WTC11 (cell line): ENCODE measurements around the gene SHROOM3. TPM values are rescaled to one million over a fixed set of nuclear protein-coding genes. Genes with fewer than 3 reads are reported as not detected.

Source experiments
- ATAC-seq: fragments of 200-7000 bp; cut with Tn5 transposase; 2 replicates; pipeline ENCODE4 v1.10.0; 2021; ENCODE audit warnings: mild to moderate bottlenecking, moderate library complexity
- CTCF ChIA-PET: fragments of 300-600 bp; sonication (Branson Sonifier 250); formaldehyde crosslinking; loops from one replicate; lab custom pipeline; 2021; ENCODE audit warnings: antibody characterized with exemption; lab: Charles Lee
- POLR2A ChIA-PET: fragments of 350-600 bp; sonication (Branson Sonifier 250); formaldehyde crosslinking; loops from one replicate; lab custom pipeline; 2021; ENCODE audit warnings: antibody characterized with exemption; lab: Charles Lee
- DNase-seq: peaks from one replicate; pipeline ENCODE4 v3.0.0; 2021; ENCODE audit warnings: low spot score
- H3K27ac Mint-ChIP-seq: 2 replicates; pipeline ENCODE4 v1.8.0; 2021; ENCODE audit warnings: mixed read lengths
- H3K27me3 Mint-ChIP-seq: 2 replicates; pipeline ENCODE4 v1.8.0; 2021; ENCODE audit warnings: low read depth, mild to moderate bottlenecking, moderate library complexity, mixed read lengths
- H3K36me3 Mint-ChIP-seq: 2 replicates; pipeline ENCODE4 v1.8.0; 2021; ENCODE audit warnings: mixed read lengths
- H3K4me1 Mint-ChIP-seq: 2 replicates; pipeline ENCODE4 v1.8.0; 2022; ENCODE audit warnings: mixed read lengths
- H3K4me3 Mint-ChIP-seq: 2 replicates; pipeline ENCODE4 v1.8.0; 2021; ENCODE audit warnings: mild to moderate bottlenecking, moderate library complexity, mixed read lengths
- H3K9me3 Mint-ChIP-seq: 2 replicates; pipeline ENCODE4 v1.8.0; 2021; ENCODE audit warnings: mixed read lengths
- CTCF ChIP-seq: fragments of 200-600 bp; IDR thresholded peaks from 2 replicates; pipeline ENCODE4 v1.8.0; 2022; ENCODE audit warnings: antibody characterized with exemption
- EMX1 ChIP-seq: fragments of 250-450 bp; sonication (Bioruptor Pico); IDR thresholded peaks from 2 replicates; pipeline ENCODE4 v1.8.0; 2021; ENCODE audit warnings: mild to moderate bottlenecking
- ERG ChIP-seq: fragments of 250-450 bp; sonication (Bioruptor Pico); IDR thresholded peaks from 2 replicates; pipeline ENCODE4 v1.8.0; 2021; ENCODE audit warnings: mild to moderate bottlenecking
- ESRRA ChIP-seq: sonication (generic); formaldehyde crosslinking; IDR thresholded peaks from 2 replicates; pipeline ENCODE4 v1.8.1; 2022; ENCODE audit warnings: mild to moderate bottlenecking, missing genetic modification reagents, borderline replicate concordance
- FOXJ3 ChIP-seq: sonication (generic); formaldehyde crosslinking; IDR thresholded peaks from 2 replicates; pipeline ENCODE4 v1.9.0; 2021; ENCODE audit warnings: missing genetic modification reagents, mild to moderate bottlenecking, borderline replicate concordance
- GRHL2 ChIP-seq: fragments of 250-450 bp; sonication (Bioruptor Pico); IDR thresholded peaks from 2 replicates; pipeline ENCODE4 v1.8.0; 2022; ENCODE audit warnings: mild to moderate bottlenecking, moderate library complexity; ENCODE audit not compliant: insufficient replicate concordance, severe bottlenecking
- GTF2I ChIP-seq: fragments of 250-450 bp; sonication (Bioruptor Pico); conservative IDR thresholded peaks from 2 replicates; pipeline ENCODE4 v1.4.0; 2021; ENCODE audit warnings: mild to moderate bottlenecking
- IRF1 ChIP-seq: sonication (generic); formaldehyde crosslinking; IDR thresholded peaks from 2 replicates; pipeline ENCODE4 v1.8.0; 2023; ENCODE audit warnings: missing genetic modification reagents
- JAZF1 ChIP-seq: fragments of 250-450 bp; sonication (Bioruptor Pico); IDR thresholded peaks from 2 replicates; pipeline ENCODE4 v1.9.0; 2021; ENCODE audit warnings: moderate library complexity, mild to moderate bottlenecking, inconsistent platforms
- KAT7 ChIP-seq: sonication (generic); formaldehyde crosslinking; IDR thresholded peaks from 2 replicates; pipeline ENCODE4 v1.8.1; 2023; ENCODE audit warnings: missing genetic modification reagents, mild to moderate bottlenecking, borderline replicate concordance
- NFYB ChIP-seq: sonication (generic); formaldehyde crosslinking; conservative IDR thresholded peaks from 2 replicates; pipeline ENCODE4 v1.8.0; 2022; ENCODE audit warnings: low read depth, missing genetic modification reagents
- NR2C2 ChIP-seq: sonication (generic); formaldehyde crosslinking; IDR thresholded peaks from 2 replicates; pipeline ENCODE4 v1.8.0; 2022; ENCODE audit warnings: mild to moderate bottlenecking, missing genetic modification reagents
- TP53 ChIP-seq: sonication (generic); formaldehyde crosslinking; IDR thresholded peaks from 2 replicates; pipeline ENCODE4 v1.8.1; 2023; ENCODE audit warnings: mild to moderate bottlenecking, missing genetic modification reagents
- ZNF138 ChIP-seq: sonication (generic); formaldehyde crosslinking; conservative IDR thresholded peaks from 2 replicates; pipeline ENCODE4 v1.8.1; 2022; ENCODE audit warnings: mild to moderate bottlenecking, moderate library complexity, missing genetic modification reagents
- ZNF232 ChIP-seq: sonication (generic); formaldehyde crosslinking; IDR thresholded peaks from 2 replicates; pipeline ENCODE4 v1.8.0; 2022; ENCODE audit warnings: mild to moderate bottlenecking, missing genetic modification reagents
- ZNF423 ChIP-seq: fragments of 250-450 bp; sonication (Bioruptor Pico); IDR thresholded peaks from 2 replicates; pipeline ENCODE4 v2.1.2; 2022; ENCODE audit warnings: mild to moderate bottlenecking, moderate library complexity
- ZSCAN18 ChIP-seq: fragments of 250-450 bp; sonication (Bioruptor Pico); IDR thresholded peaks from 2 replicates; pipeline ENCODE4 v2.1.2; 2022; ENCODE audit warnings: mild to moderate bottlenecking, moderate library complexity
- total RNA-seq: library from RNA; stranded (reverse); gene quantifications from 3 replicates; pipeline ENCODE4 v1.2.3, GENCODE V29; 2021

The SHROOM3 gene
- total RNA-seq, 1 experiment from 2014 or later: 71.9 TPM

- TF ChIP-seq CTCF (no peak), NFYB (CRISPR knock-in tag) (no peak), EMX1 (CRISPR knock-in tag) (no peak), GTF2I (CRISPR knock-in tag) (peak; percentile 78), IRF1 (CRISPR knock-in tag) (no peak), GRHL2 (CRISPR knock-in tag) (no peak)
Observed at GRCh38 chr4:76780781-76781697, 346.0 kb downstream of the SHROOM3 start (continued).

- Mint-ChIP-seq H3K27me3 (no peaks in the 10 kb centered on the region), H3K36me3 (peaks cover 44% of the 10 kb centered on the region), H3K27ac (peak overlapping the region; percentile 98), H3K9me3 (no peaks in the 10 kb centered on the region)
- ATAC-seq: peak; percentile 13; the same call in 1 of the 2 replicates
- CTCF ChIA-PET: interaction anchor here (1.0 to 1.5 kb wide), 2 partner anchors 20 to 24 kb away, joined by 4 to 7 read pairs; no protein-coding TSS in a partner anchor
- POLR2A ChIA-PET: no interaction called here
- TF ChIP-seq TP53 (CRISPR knock-in tag) (peak; percentile 54; the same call in 1 of the 2 replicates), ZSCAN18 (CRISPR knock-in tag) (no peak)
- TF ChIP-seq, all 79 proteins: peak for 1
- Mint-ChIP-seq H3K4me1 (peaks cover 33% of the 10 kb centered on the region), H3K4me3 (no peak overlapping the region)
- no peak for DNase-seq
Observed at GRCh38 chr4:76781698-76782595, 346.9 kb downstream of the SHROOM3 start.

- Mint-ChIP-seq H3K9me3 (peaks cover 2% of the 10 kb centered on the region), H3K27me3 (no peaks in the 10 kb centered on the region), H3K36me3 (peaks cover 41% of the 10 kb centered on the region), H3K27ac (no peak overlapping the region; the same call in 1 of the 2 replicates), H3K4me3 (no peak overlapping the region), H3K4me1 (peaks cover 33% of the 10 kb centered on the region)
- ChIA-PET POLR2A (no interaction called here), CTCF (interaction anchor here (1.0 to 1.5 kb wide), 2 partner anchors 19 to 25 kb away, joined by 4 to 7 read pairs; no protein-coding TSS in a partner anchor)
- ATAC-seq: 0 out of 2 replicates have a peak, but pooled peaks have one; percentile 16
- no peak for TF ChIP-seq ZNF138 (CRISPR knock-in tag)
- no peak for DNase-seq
Observed at GRCh38 chr4:76782837-76783236, 347.8 kb downstream of the SHROOM3 start.

- POLR2A ChIA-PET: no interaction called here
- TF ChIP-seq GRHL2 (CRISPR knock-in tag): no peak
- no peak for TF ChIP-seq ESRRA
- TF ChIP-seq JAZF1 (CRISPR knock-in tag): no peak
- TF ChIP-seq ZNF232 (CRISPR knock-in tag): no peak
- TF ChIP-seq ERG: no peak
- no peak for TF ChIP-seq ZNF423 (CRISPR knock-in tag)
- no peak for TF ChIP-seq KAT7
- TF ChIP-seq FOXJ3 (CRISPR knock-in tag): no peak
- no peak for TF ChIP-seq NR2C2 (CRISPR knock-in tag)
- TF ChIP-seq, all 79 proteins: peak for 0
- Mint-ChIP-seq H3K4me3 (no peak overlapping the region), H3K9me3 (peaks cover 6% of the 10 kb centered on the region), H3K27ac (peak overlapping the region; percentile 97), H3K27me3 (no peaks in the 10 kb centered on the region), H3K36me3 (peaks cover 40% of the 10 kb centered on the region), H3K4me1 (peaks cover 33% of the 10 kb centered on the region)
- ATAC-seq: peak; percentile 21
- DNase-seq: no peak
- CTCF ChIA-PET: interaction anchor here (0.5 to 1.7 kb wide), 12 partner anchors 9 to 475 kb away, joined by 3 to 9 read pairs (median 4); no protein-coding TSS in a partner anchor
Observed at GRCh38 chr4:76783836-76784235, 348.8 kb downstream of the SHROOM3 start.
